Thymus (tissue), 11 donors: ENCODE data around the gene AGBL3. TPM values are rescaled to one million over a fixed set of nuclear protein-coding genes. Genes with fewer than 3 reads are reported as not detected.
A peak's percentile ranks its signal among the peaks of the same experiment; 100 is the strongest.

ENCODE experiments used
- DNase-seq, 9 donors: peaks; one replicate each; pipeline ENCODE4 v3.0.0-alpha.2; 2013; ENCODE audit warnings: low spot score in 9 of 9, low read depth in 6 of 9, missing footprints in 1 of 9
- H3K27ac ChIP-seq, 2 donors: one replicate each; pipeline ENCODE4 v1.5.1; 2013; ENCODE audit warnings: control low read depth in 1 of 2, low read depth in 1 of 2, low read length in 1 of 2, mild to moderate bottlenecking in 1 of 2, moderate library complexity in 1 of 2
- H3K27me3 ChIP-seq, 2 donors: one replicate each; pipeline ENCODE4 v1.5.1; 2013; ENCODE audit warnings: low read length in 1 of 2; ENCODE audit not compliant: control insufficient read depth in 2 of 2, insufficient read depth in 1 of 2
- H3K36me3 ChIP-seq, 2 donors: one replicate each; pipeline ENCODE4 v1.5.1; 2013; ENCODE audit warnings: low read length in 1 of 2, mild to moderate bottlenecking in 1 of 2, moderate library complexity in 1 of 2; ENCODE audit not compliant: control insufficient read depth in 2 of 2, insufficient read depth in 2 of 2
- H3K4me1 ChIP-seq, 2 donors: one replicate each; pipeline ENCODE4 v1.5.1; 2013; ENCODE audit warnings: low read length in 2 of 2; ENCODE audit not compliant: control insufficient read depth in 2 of 2, insufficient read depth in 2 of 2
- H3K4me3 ChIP-seq, 2 donors: one replicate each; pipeline ENCODE4 v1.5.1; 2013; ENCODE audit warnings: low read length in 2 of 2, control low read depth in 1 of 2, mild to moderate bottlenecking in 1 of 2
- H3K9me3 ChIP-seq, 2 donors: one replicate each; pipeline ENCODE4 v1.5.1; 2013; ENCODE audit warnings: low read length in 1 of 2, mild to moderate bottlenecking in 1 of 2; ENCODE audit not compliant: control insufficient read depth in 2 of 2, insufficient read depth in 1 of 2
- WGBS: extraction: QIAGEN DNeasy Blood & Tissue Kit; methylation state at CpG from one replicate; pipeline ENCODE4 v1.1.7; 2013; 5-methylcytosine and 5-hydroxymethylcytosine counted together
- polyA plus RNA-seq: library from polyadenylated mRNA; stranded (reverse); fragments of 200-250 nt; gene quantifications from one replicate; pipeline ENCODE4 v1.2.3, GENCODE V29; 2013
- total RNA-seq: library from RNA; stranded (reverse); fragments of 120-200 nt; gene quantifications from one replicate; pipeline ENCODE4 v1.2.4, GENCODE V29; 2013
- donor health status: healthy.

The AGBL3 gene
- total and polyA plus RNA-seq, 2 donors, result 1.9 TPM

GRCh38 chr7:135156290-135156689 lies 170.0 kb downstream of the AGBL3 start:
- Histone ChIP-seq H3K4me1 (peaks cover 0 to 4% of the 10 kb centered on the region in 2 donors), H3K9me3 (peaks cover 2 to 16% of the 10 kb centered on the region in 2 donors), H3K36me3 (peaks cover 0 to 6% of the 10 kb centered on the region in 2 donors), H3K27me3 (no peaks in the 10 kb centered on the region), H3K27ac (no peak overlapping the region), H3K4me3 (no peak overlapping the region)
- DNase-seq, result no peak
- WGBS, result 97% methylated on average over 1 of the region's 1 CpG

GRCh38 chr7:135158141-135158655 lies 171.9 kb downstream of the AGBL3 start:
- Histone ChIP-seq H3K36me3 (peaks cover 8 to 9% of the 10 kb centered on the region in 2 donors), H3K9me3 (peaks cover 2 to 25% of the 10 kb centered on the region in 2 donors), H3K27ac (no peak overlapping the region), H3K4me1 (peaks cover 0 to 4% of the 10 kb centered on the region in 2 donors), H3K4me3 (no peak overlapping the region), H3K27me3 (no peaks in the 10 kb centered on the region)
- WGBS, result 95% methylated on average over 1 of the region's 1 CpG
- DNase-seq, result no peak

GRCh38 chr7:135158874-135159273 lies 172.6 kb downstream of the AGBL3 start:
- H3K27ac ChIP-seq, result no peak overlapping the region
- peaks cover 2 to 25% of the 10 kb centered on the region in 2 donors for H3K9me3 ChIP-seq
- no peak overlapping the region for H3K4me3 ChIP-seq
- peaks cover 0 to 4% of the 10 kb centered on the region in 2 donors for H3K4me1 ChIP-seq
- H3K27me3 ChIP-seq, result no peaks in the 10 kb centered on the region
- no peak for DNase-seq
- WGBS, result 96% methylated on average over 6 of the region's 6 CpGs
- H3K36me3 ChIP-seq, result peaks cover 9 to 11% of the 10 kb centered on the region in 2 donors

- WGBS, result 96% methylated on average over 2 of the region's 2 CpGs
- H3K9me3 ChIP-seq, result peaks cover 2 to 29% of the 10 kb centered on the region in 2 donors
Measured at GRCh38 chr7:135159359-135160085, 173.2 kb downstream of the AGBL3 start.

GRCh38 chr7:135160098-135160857 lies 174.0 kb downstream of the AGBL3 start:
- Histone ChIP-seq H3K9me3 (peaks cover 2 to 35% of the 10 kb centered on the region in 2 donors), H3K27ac (no peak overlapping the region), H3K36me3 (peaks cover 21 to 24% of the 10 kb centered on the region in 2 donors), H3K4me3 (no peak overlapping the region), H3K27me3 (no peaks in the 10 kb centered on the region), H3K4me1 (peaks cover 0 to 4% of the 10 kb centered on the region in 2 donors)
- DNase-seq, result no peak
- WGBS, result 74% methylated on average over 5 of the region's 5 CpGs

More at GRCh38 chr7:135159359-135160085, 173.2 kb downstream of the AGBL3 start:
- H3K27ac ChIP-seq, result no peak overlapping the region
- no peak overlapping the region for H3K4me3 ChIP-seq
- peaks cover 14 to 17% of the 10 kb centered on the region in 2 donors for H3K36me3 ChIP-seq
- no peaks in the 10 kb centered on the region for H3K27me3 ChIP-seq
- no peak for DNase-seq
- H3K4me1 ChIP-seq, result peaks cover 0 to 4% of the 10 kb centered on the region in 2 donors

GRCh38 chr7:135160858-135161653 lies 174.7 kb downstream of the AGBL3 start:
- Histone ChIP-seq H3K27ac (peak overlapping the region in 1 of 2 donors; percentile 24), H3K36me3 (peaks cover 29 to 32% of the 10 kb centered on the region in 2 donors), H3K4me1 (peaks cover 0 to 4% of the 10 kb centered on the region in 2 donors), H3K9me3 (peaks cover 2 to 35% of the 10 kb centered on the region in 2 donors), H3K27me3 (no peaks in the 10 kb centered on the region), H3K4me3 (no peak overlapping the region)
- DNase-seq, result no peak
- WGBS, result 39% methylated on average over 9 of the region's 9 CpGs

GRCh38 chr7:135161669-135162068 lies 175.4 kb downstream of the AGBL3 start:
- Histone ChIP-seq H3K27ac (no peak overlapping the region), H3K36me3 (peaks cover 35 to 38% of the 10 kb centered on the region in 2 donors), H3K9me3 (peaks cover 2 to 33% of the 10 kb centered on the region in 2 donors), H3K27me3 (no peaks in the 10 kb centered on the region), H3K4me1 (peaks cover 0 to 4% of the 10 kb centered on the region in 2 donors), H3K4me3 (no peak overlapping the region)
- 93% methylated on average over 6 of the region's 6 CpGs for WGBS
- DNase-seq, result no peak

GRCh38 chr7:135162382-135163001 lies 176.2 kb downstream of the AGBL3 start:
- Histone ChIP-seq H3K4me1 (peaks cover 0 to 4% of the 10 kb centered on the region in 2 donors), H3K27ac (no peak overlapping the region), H3K9me3 (peaks cover 2 to 29% of the 10 kb centered on the region in 2 donors), H3K36me3 (peaks cover 42 to 47% of the 10 kb centered on the region in 2 donors), H3K27me3 (no peaks in the 10 kb centered on the region), H3K4me3 (no peak overlapping the region)
- no peak for DNase-seq
- 97% methylated on average over 2 of the region's 2 CpGs for WGBS
